HepG2 (cell line): ENCODE data around the gene ZC3H7B. TPM values are rescaled to one million over a fixed set of nuclear protein-coding genes. Genes with fewer than 3 reads are reported as not detected.

Experiments used
- CCDC6 ChIP-seq: sonication (generic); formaldehyde crosslinking; IDR thresholded peaks from 2 replicates; pipeline ENCODE4 v1.8.1; 2022; ENCODE audit warnings: mild to moderate bottlenecking, missing genetic modification reagents, moderate library complexity
- CEBPB ChIP-seq: IDR thresholded peaks from 2 replicates; pipeline ENCODE4 v1.6.1; 2011; ENCODE audit warnings: low read depth, low read length, improper control_type of control experiment, borderline replicate concordance
- FOXC1 ChIP-seq: sonication (generic); formaldehyde crosslinking; IDR thresholded peaks from 2 replicates; pipeline ENCODE4 v1.8.0; 2022; ENCODE audit warnings: mild to moderate bottlenecking, missing genetic modification reagents, borderline replicate concordance
- MIXL1 ChIP-seq: IDR thresholded peaks from 2 replicates; pipeline ENCODE4 v1.6.1; 2016
- MYC ChIP-seq: sonication (generic); formaldehyde crosslinking; IDR thresholded peaks from 2 replicates; pipeline ENCODE4 v1.9.0; 2021; ENCODE audit warnings: missing genetic modification reagents, borderline replicate concordance
- ZNF3 ChIP-seq: IDR thresholded peaks from 2 replicates; pipeline ENCODE4 v1.7.0; 2017; ENCODE audit warnings: inconsistent platforms
- ZNF33B ChIP-seq: sonication (generic); formaldehyde crosslinking; IDR thresholded peaks from 2 replicates; pipeline ENCODE4 v1.5.1; 2020; ENCODE audit warnings: mild to moderate bottlenecking, missing genetic modification reagents
- ZNF431 ChIP-seq: sonication (generic); formaldehyde crosslinking; IDR thresholded peaks from 2 replicates; pipeline ENCODE4 v1.9.0; 2022; ENCODE audit warnings: missing genetic modification reagents, low read depth, mild to moderate bottlenecking, borderline replicate concordance
- polyA plus RNA-seq, 8 experiments: library from polyadenylated mRNA; depleted of rRNA in 3 of 8; stranded (reverse) in 7 of 8; unstranded in 1 of 8; fragments of >200 nt; fragmentation: Illumina TruSeq in 4 of 8; extraction: Trizol in 4 of 8; gene quantifications; 2 replicates each; pipeline versions ENCODE4 v1.2.1 to v1.2.3, GENCODE V29; 2011 to 2016; ENCODE audit warnings: low read depth in 4 of 8, missing spikeins in 1 of 8, mixed read lengths in 1 of 8; ENCODE audit not compliant: insufficient read depth in 1 of 8
- total RNA-seq, 5 experiments: library from RNA; depleted of rRNA; stranded (reverse); fragments of >200 nt; fragmentation: Illumina TruSeq; extraction: Trizol; gene quantifications; 2 replicates each; pipeline ENCODE4 v1.2.3, GENCODE V29; 2016; ENCODE audit warnings: low read depth in 1 of 5
- TF ChIP-seq, protein P1 (sequence below), 2 experiments: IDR thresholded peaks; 2 replicates each; pipeline ENCODE4 v1.6.1; 2011 to 2012; ENCODE audit warnings: low read length in 2 of 2, borderline replicate concordance in 1 of 2, low read depth in 1 of 2, mild to moderate bottlenecking in 1 of 2, moderate library complexity in 1 of 2
- TF ChIP-seq, protein P2 (sequence below): sonication (generic); formaldehyde crosslinking; IDR thresholded peaks from 2 replicates; pipeline ENCODE4 v1.4.0; 2020; ENCODE audit warnings: missing genetic modification reagents, borderline replicate concordance
- TF ChIP-seq, protein P3 (sequence below): sonication (generic); formaldehyde crosslinking; IDR thresholded peaks from 2 replicates; pipeline ENCODE4 v1.9.0; 2021; ENCODE audit warnings: mild to moderate bottlenecking, missing genetic modification reagents
- TF ChIP-seq, protein P4 (sequence below): sonication (generic); formaldehyde crosslinking; IDR thresholded peaks from 2 replicates; pipeline ENCODE4 v1.8.0; 2022; ENCODE audit warnings: missing genetic modification reagents, mild to moderate bottlenecking, inconsistent platforms, borderline replicate concordance

ZC3H7B gene
- total and polyA plus RNA-seq, 2 of the 13 experiments (the other 11 are each of a cell fraction or from before 2014, with no cell fraction given) = 26.4 to 37.2 TPM

DNA sequence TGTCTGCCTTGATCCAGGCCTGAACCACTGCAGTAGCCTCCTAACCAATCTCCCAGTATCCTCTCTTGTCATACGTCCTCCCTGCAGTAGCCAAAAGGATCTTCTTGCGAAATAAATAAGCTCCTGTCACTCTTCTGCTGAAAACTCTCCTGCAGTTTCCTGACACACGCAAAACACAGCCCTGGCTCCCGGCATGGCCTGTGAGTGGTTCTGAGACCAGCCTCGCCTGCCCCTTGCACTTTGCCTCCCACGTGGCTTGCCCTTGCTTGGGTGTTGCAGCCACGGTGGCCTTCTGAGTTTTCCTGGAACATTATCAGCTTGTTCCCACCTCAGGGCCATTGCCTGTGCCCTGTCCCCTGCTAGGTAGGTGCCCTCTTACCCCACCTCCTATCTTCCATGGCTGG lies 7.2 kb downstream of the ZC3H7B start (continued):
- TF ChIP-seq ZNF33B (CRISPR knock-in tag) = no peak
- TF ChIP-seq FOXC1 (CRISPR knock-in tag) = peak; percentile 71; the same call in 1 of the 2 replicates
- TF ChIP-seq, protein P1, sequence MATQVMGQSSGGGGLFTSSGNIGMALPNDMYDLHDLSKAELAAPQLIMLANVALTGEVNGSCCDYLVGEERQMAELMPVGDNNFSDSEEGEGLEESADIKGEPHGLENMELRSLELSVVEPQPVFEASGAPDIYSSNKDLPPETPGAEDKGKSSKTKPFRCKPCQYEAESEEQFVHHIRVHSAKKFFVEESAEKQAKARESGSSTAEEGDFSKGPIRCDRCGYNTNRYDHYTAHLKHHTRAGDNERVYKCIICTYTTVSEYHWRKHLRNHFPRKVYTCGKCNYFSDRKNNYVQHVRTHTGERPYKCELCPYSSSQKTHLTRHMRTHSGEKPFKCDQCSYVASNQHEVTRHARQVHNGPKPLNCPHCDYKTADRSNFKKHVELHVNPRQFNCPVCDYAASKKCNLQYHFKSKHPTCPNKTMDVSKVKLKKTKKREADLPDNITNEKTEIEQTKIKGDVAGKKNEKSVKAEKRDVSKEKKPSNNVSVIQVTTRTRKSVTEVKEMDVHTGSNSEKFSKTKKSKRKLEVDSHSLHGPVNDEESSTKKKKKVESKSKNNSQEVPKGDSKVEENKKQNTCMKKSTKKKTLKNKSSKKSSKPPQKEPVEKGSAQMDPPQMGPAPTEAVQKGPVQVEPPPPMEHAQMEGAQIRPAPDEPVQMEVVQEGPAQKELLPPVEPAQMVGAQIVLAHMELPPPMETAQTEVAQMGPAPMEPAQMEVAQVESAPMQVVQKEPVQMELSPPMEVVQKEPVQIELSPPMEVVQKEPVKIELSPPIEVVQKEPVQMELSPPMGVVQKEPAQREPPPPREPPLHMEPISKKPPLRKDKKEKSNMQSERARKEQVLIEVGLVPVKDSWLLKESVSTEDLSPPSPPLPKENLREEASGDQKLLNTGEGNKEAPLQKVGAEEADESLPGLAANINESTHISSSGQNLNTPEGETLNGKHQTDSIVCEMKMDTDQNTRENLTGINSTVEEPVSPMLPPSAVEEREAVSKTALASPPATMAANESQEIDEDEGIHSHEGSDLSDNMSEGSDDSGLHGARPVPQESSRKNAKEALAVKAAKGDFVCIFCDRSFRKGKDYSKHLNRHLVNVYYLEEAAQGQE (IDR thresholded peaks at IDR 0.05; ENCODE audit: borderline replicate concordance in 1 of 2, low read depth in 1 of 2, low read length in 2 of 2) = no peak
- peak; percentile 96 for TF ChIP-seq CEBPB
- TF ChIP-seq, protein P2, sequence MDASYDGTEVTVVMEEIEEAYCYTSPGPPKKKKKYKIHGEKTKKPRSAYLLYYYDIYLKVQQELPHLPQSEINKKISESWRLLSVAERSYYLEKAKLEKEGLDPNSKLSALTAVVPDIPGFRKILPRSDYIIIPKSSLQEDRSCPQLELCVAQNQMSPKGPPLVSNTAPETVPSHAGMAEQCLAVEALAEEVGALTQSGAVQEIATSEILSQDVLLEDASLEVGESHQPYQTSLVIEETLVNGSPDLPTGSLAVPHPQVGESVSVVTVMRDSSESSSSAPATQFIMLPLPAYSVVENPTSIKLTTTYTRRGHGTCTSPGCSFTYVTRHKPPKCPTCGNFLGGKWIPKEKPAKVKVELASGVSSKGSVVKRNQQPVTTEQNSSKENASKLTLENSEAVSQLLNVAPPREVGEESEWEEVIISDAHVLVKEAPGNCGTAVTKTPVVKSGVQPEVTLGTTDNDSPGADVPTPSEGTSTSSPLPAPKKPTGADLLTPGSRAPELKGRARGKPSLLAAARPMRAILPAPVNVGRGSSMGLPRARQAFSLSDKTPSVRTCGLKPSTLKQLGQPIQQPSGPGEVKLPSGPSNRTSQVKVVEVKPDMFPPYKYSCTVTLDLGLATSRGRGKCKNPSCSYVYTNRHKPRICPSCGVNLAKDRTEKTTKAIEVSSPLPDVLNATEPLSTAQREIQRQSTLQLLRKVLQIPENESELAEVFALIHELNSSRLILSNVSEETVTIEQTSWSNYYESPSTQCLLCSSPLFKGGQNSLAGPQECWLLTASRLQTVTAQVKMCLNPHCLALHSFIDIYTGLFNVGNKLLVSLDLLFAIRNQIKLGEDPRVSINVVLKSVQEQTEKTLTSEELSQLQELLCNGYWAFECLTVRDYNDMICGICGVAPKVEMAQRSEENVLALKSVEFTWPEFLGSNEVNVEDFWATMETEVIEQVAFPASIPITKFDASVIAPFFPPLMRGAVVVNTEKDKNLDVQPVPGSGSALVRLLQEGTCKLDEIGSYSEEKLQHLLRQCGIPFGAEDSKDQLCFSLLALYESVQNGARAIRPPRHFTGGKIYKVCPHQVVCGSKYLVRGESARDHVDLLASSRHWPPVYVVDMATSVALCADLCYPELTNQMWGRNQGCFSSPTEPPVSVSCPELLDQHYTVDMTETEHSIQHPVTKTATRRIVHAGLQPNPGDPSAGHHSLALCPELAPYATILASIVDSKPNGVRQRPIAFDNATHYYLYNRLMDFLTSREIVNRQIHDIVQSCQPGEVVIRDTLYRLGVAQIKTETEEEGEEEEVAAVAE (CRISPR knock-in tag) = peak; percentile 93
- 0 out of 2 replicates have a peak, but pooled peaks have one; percentile 59 for TF ChIP-seq MIXL1
- TF ChIP-seq MYC (CRISPR knock-in tag) = peak; percentile 98
- TF ChIP-seq, protein P3, sequence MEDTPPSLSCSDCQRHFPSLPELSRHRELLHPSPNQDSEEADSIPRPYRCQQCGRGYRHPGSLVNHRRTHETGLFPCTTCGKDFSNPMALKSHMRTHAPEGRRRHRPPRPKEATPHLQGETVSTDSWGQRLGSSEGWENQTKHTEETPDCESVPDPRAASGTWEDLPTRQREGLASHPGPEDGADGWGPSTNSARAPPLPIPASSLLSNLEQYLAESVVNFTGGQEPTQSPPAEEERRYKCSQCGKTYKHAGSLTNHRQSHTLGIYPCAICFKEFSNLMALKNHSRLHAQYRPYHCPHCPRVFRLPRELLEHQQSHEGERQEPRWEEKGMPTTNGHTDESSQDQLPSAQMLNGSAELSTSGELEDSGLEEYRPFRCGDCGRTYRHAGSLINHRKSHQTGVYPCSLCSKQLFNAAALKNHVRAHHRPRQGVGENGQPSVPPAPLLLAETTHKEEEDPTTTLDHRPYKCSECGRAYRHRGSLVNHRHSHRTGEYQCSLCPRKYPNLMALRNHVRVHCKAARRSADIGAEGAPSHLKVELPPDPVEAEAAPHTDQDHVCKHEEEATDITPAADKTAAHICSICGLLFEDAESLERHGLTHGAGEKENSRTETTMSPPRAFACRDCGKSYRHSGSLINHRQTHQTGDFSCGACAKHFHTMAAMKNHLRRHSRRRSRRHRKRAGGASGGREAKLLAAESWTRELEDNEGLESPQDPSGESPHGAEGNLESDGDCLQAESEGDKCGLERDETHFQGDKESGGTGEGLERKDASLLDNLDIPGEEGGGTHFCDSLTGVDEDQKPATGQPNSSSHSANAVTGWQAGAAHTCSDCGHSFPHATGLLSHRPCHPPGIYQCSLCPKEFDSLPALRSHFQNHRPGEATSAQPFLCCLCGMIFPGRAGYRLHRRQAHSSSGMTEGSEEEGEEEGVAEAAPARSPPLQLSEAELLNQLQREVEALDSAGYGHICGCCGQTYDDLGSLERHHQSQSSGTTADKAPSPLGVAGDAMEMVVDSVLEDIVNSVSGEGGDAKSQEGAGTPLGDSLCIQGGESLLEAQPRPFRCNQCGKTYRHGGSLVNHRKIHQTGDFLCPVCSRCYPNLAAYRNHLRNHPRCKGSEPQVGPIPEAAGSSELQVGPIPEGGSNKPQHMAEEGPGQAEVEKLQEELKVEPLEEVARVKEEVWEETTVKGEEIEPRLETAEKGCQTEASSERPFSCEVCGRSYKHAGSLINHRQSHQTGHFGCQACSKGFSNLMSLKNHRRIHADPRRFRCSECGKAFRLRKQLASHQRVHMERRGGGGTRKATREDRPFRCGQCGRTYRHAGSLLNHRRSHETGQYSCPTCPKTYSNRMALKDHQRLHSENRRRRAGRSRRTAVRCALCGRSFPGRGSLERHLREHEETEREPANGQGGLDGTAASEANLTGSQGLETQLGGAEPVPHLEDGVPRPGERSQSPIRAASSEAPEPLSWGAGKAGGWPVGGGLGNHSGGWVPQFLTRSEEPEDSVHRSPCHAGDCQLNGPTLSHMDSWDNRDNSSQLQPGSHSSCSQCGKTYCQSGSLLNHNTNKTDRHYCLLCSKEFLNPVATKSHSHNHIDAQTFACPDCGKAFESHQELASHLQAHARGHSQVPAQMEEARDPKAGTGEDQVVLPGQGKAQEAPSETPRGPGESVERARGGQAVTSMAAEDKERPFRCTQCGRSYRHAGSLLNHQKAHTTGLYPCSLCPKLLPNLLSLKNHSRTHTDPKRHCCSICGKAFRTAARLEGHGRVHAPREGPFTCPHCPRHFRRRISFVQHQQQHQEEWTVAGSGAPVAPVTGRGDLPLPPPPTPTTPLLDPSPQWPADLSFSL = no peak
- TF ChIP-seq ZNF3 = no peak
- peak; percentile 46; the same call in 1 of the 2 replicates for TF ChIP-seq CCDC6 (CRISPR knock-in tag)
- TF ChIP-seq, protein P4, sequence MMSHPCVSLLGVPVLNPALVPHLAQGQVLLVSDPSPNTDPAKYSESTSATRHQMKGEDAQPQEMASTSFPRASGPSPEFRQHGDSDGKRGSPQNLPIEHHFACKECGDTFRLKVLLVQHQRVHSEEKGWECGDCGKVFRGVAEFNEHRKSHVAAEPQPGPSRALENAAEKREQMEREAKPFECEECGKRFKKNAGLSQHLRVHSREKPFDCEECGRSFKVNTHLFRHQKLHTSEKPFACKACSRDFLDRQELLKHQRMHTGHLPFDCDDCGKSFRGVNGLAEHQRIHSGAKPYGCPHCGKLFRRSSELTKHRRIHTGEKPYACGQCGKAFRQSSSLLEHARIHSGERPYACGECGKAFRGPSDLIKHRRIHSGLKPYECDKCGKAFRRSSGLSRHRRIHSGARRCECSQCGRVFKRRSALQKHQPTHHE (CRISPR knock-in tag) = peak; percentile 54; the same call in 1 of the 2 replicates
- no peak for TF ChIP-seq ZNF431 (CRISPR knock-in tag)
